Nephron progenitor cell (in vitro differentiated cells): Measurements from ENCODE around the gene ATP9A.
A peak's percentile ranks its signal among the peaks of the same experiment; 100 is the strongest.

Experiments
- DNase-seq: peaks from one replicate; pipeline ENCODE4 v3.0.0; 2021
- H3K27ac Mint-ChIP-seq: 2 replicates; pipeline ENCODE4 v1.8.0; 2021; ENCODE audit warnings: mild to moderate bottlenecking, moderate library complexity, mixed read lengths
- H3K27me3 Mint-ChIP-seq: 2 replicates; pipeline ENCODE4 v1.8.0; 2021; ENCODE audit warnings: mild to moderate bottlenecking, low read depth, mixed read lengths; ENCODE audit not compliant: poor library complexity
- H3K36me3 Mint-ChIP-seq: 2 replicates; pipeline ENCODE4 v1.8.0; 2021; ENCODE audit warnings: low read depth, mixed read lengths
- H3K4me1 Mint-ChIP-seq: 2 replicates; pipeline ENCODE4 v1.8.0; 2021; ENCODE audit warnings: mixed read lengths
- H3K4me3 Mint-ChIP-seq: 2 replicates; pipeline ENCODE4 v1.8.0; 2021; ENCODE audit warnings: mild to moderate bottlenecking, moderate library complexity, mixed read lengths
- H3K9me3 Mint-ChIP-seq: 2 replicates; pipeline ENCODE4 v1.8.0; 2021; ENCODE audit warnings: mild to moderate bottlenecking, moderate library complexity, mixed read lengths
- CTCF ChIP-seq: fragments of 200-600 bp; sonication (generic); IDR thresholded peaks from 2 replicates; pipeline ENCODE4 v1.5.0; 2021; ENCODE audit warnings: antibody characterized with exemption

ATP9A gene

GRCh38 chr20:51710361-51710894 is 57.8 kb downstream of the ATP9A start:
- peak; percentile 12 for DNase-seq
- H3K27ac Mint-ChIP-seq: peak overlapping the region; percentile 74
- TF ChIP-seq CTCF: no peak
- peak overlapping the region; percentile 62 for H3K4me3 Mint-ChIP-seq
- H3K36me3 Mint-ChIP-seq: peaks cover 9% of the 10 kb centered on the region
- H3K27me3 Mint-ChIP-seq: no peaks in the 10 kb centered on the region
- no peaks in the 10 kb centered on the region for H3K9me3 Mint-ChIP-seq
- H3K4me1 Mint-ChIP-seq: peaks cover 60% of the 10 kb centered on the region

GRCh38 chr20:51705400-51705799 is 62.8 kb downstream of the ATP9A start:
- no peak for TF ChIP-seq CTCF
- no peaks in the 10 kb centered on the region for H3K27me3 Mint-ChIP-seq
- no peak overlapping the region for H3K4me3 Mint-ChIP-seq
- no peaks in the 10 kb centered on the region for H3K9me3 Mint-ChIP-seq
- H3K4me1 Mint-ChIP-seq: peaks cover 70% of the 10 kb centered on the region
- DNase-seq: no peak
- H3K27ac Mint-ChIP-seq: no peak overlapping the region
- H3K36me3 Mint-ChIP-seq: peaks cover 5% of the 10 kb centered on the region

- Mint-ChIP-seq H3K4me3 (peak overlapping the region; percentile 46), H3K27ac (peak overlapping the region; percentile 45), H3K27me3 (peaks cover 2% of the 10 kb centered on the region), H3K4me1 (peaks cover 78% of the 10 kb centered on the region), H3K36me3 (peaks cover 5% of the 10 kb centered on the region), H3K9me3 (no peaks in the 10 kb centered on the region)
- no peak for DNase-seq
- no peak for TF ChIP-seq CTCF
Observed at GRCh38 chr20:51703400-51704287, 64.5 kb downstream of the ATP9A start.

GRCh38 chr20:51702556-51702955 is 65.6 kb downstream of the ATP9A start:
- TF ChIP-seq CTCF: no peak
- Mint-ChIP-seq H3K4me3 (peak overlapping the region; percentile 37), H3K9me3 (no peaks in the 10 kb centered on the region), H3K27ac (peak overlapping the region; percentile 45), H3K36me3 (peaks cover 5% of the 10 kb centered on the region), H3K27me3 (peaks cover 2% of the 10 kb centered on the region), H3K4me1 (peaks cover 89% of the 10 kb centered on the region)
- no peak for DNase-seq

- Mint-ChIP-seq H3K4me3 (no peak overlapping the region), H3K9me3 (no peaks in the 10 kb centered on the region), H3K27me3 (peaks cover 2% of the 10 kb centered on the region), H3K36me3 (no peaks in the 10 kb centered on the region), H3K27ac (no peak overlapping the region), H3K4me1 (peaks cover 93% of the 10 kb centered on the region)
- peak; percentile 61 for TF ChIP-seq CTCF
- peak; percentile 32 for DNase-seq
Observed at GRCh38 chr20:51700809-51701285, 67.3 kb downstream of the ATP9A start.
